ENCODE results near the gene ARHGEF7.

The ARHGEF7 gene

DNA sequence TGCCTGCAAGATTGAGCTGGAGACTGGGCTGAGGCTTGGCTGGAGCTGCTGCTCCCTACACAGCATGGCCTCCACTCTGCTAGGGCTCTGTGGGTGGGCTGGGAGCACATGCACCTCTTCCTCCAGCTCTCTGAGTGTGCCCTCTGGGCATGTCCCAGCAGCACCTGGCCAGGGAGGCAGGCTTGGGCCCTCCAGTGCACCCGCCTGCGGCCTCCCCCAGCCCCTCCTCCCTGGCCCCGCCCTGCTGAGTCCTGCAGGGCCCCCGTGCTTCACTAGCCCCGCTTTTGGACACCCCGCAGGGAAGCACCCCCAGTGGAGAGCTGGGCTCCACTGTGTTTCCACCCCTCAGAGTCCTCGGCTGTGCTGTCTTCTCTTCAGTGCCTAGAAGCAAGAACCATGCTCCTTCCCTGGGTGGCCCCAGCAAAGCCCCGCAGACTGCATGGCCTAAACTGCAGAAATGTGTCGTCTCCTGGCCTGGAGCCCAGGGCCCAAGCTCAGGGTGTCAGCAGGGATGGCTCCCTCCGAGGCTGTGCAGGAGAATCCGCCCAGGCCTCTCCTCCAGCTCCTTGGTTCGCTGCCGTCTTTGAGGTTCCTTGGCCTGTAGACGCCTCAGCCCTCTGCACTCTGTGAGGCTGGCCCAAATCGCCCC is 200.4 kb downstream of the ARHGEF7 start:
- no peaks in the 10 kb centered on the region for H3K27me3 ChIP-seq (ENCODE audit: low read depth, low read length)
- no peak overlapping the region for H3K27ac ChIP-seq (ENCODE audit: low read length)
- H3K4me3 ChIP-seq (ENCODE audit: low read length): no peak overlapping the region
- no peak overlapping the region for H2AFZ ChIP-seq (ENCODE audit: low read depth, low read length)
- H3K4me2 ChIP-seq (ENCODE audit: low read length): no peak overlapping the region
- no peaks in the 10 kb centered on the region for H4K20me1 ChIP-seq (ENCODE audit: insufficient read depth, low read length)
- no peaks in the 10 kb centered on the region for H3K79me2 ChIP-seq (ENCODE audit: low read length)
- H3K9ac ChIP-seq (ENCODE audit: low read length): no peak overlapping the region
- H3K9me3 ChIP-seq (ENCODE audit: insufficient read depth, low read length): no peaks in the 10 kb centered on the region
- no peaks in the 10 kb centered on the region for H3K4me1 ChIP-seq (ENCODE audit: low read length)
- H3K36me3 ChIP-seq (replicated peaks; ENCODE audit: low read depth, low read length): peaks cover 9% of the 10 kb centered on the region
- TF ChIP-seq EZH2phosphoT487 (IDR thresholded peaks at IDR 0.05; ENCODE audit: low read depth): no peak
- TF ChIP-seq, protein P1, sequence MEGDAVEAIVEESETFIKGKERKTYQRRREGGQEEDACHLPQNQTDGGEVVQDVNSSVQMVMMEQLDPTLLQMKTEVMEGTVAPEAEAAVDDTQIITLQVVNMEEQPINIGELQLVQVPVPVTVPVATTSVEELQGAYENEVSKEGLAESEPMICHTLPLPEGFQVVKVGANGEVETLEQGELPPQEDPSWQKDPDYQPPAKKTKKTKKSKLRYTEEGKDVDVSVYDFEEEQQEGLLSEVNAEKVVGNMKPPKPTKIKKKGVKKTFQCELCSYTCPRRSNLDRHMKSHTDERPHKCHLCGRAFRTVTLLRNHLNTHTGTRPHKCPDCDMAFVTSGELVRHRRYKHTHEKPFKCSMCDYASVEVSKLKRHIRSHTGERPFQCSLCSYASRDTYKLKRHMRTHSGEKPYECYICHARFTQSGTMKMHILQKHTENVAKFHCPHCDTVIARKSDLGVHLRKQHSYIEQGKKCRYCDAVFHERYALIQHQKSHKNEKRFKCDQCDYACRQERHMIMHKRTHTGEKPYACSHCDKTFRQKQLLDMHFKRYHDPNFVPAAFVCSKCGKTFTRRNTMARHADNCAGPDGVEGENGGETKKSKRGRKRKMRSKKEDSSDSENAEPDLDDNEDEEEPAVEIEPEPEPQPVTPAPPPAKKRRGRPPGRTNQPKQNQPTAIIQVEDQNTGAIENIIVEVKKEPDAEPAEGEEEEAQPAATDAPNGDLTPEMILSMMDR (IDR thresholded peaks at IDR 0.05; ENCODE audit: low read depth, low read length): no peak

DNA sequence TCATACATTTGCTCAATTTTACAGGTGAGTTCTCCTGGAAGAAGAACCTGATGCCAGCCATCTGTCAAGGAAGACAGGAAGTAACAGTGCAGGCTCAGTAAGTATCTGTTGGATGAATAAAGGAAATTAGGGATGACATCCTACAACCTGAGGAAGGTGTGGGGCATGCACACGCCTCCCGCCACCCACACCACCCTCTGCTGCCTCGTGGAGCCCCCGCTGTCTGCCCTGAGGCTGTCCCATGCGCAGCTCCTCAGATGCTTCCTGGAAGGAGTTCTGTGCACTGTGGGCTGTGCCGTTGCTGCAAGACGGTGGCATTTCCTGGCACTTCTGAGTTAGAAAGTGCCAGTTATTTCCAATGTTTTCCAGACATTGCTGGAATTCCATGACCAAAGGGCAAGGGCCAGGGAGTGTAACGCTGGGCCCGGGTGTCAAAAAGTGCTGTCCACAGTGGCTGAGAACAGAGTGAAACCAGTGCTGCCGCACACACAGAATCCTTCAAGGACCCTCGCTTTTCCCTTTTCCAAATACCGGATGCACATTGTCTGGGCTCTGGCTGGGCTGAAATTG is 201.1 kb downstream of the ARHGEF7 start:
- no peaks in the 10 kb centered on the region for H3K9me3 ChIP-seq (ENCODE audit: insufficient read depth, low read length)
- H3K27me3 ChIP-seq (ENCODE audit: low read depth, low read length): no peaks in the 10 kb centered on the region
- TF ChIP-seq EZH2phosphoT487 (IDR thresholded peaks at IDR 0.05; ENCODE audit: low read depth): no peak
- TF ChIP-seq, protein P1 (IDR thresholded peaks at IDR 0.05; ENCODE audit: low read depth, low read length): no peak
- no peaks in the 10 kb centered on the region for H3K79me2 ChIP-seq (ENCODE audit: low read length)
- H3K4me1 ChIP-seq (ENCODE audit: low read length): no peaks in the 10 kb centered on the region
- no peak overlapping the region for H3K4me2 ChIP-seq (ENCODE audit: low read length)
- no peak overlapping the region for H3K9ac ChIP-seq (ENCODE audit: low read length)
- H3K4me3 ChIP-seq (ENCODE audit: low read length): no peak overlapping the region
- H3K27ac ChIP-seq (ENCODE audit: low read length): no peak overlapping the region
- no peaks in the 10 kb centered on the region for H4K20me1 ChIP-seq (ENCODE audit: insufficient read depth, low read length)
- peaks cover 9% of the 10 kb centered on the region for H3K36me3 ChIP-seq (replicated peaks; ENCODE audit: low read depth, low read length)
- H2AFZ ChIP-seq (ENCODE audit: low read depth, low read length): no peak overlapping the region

DNA sequence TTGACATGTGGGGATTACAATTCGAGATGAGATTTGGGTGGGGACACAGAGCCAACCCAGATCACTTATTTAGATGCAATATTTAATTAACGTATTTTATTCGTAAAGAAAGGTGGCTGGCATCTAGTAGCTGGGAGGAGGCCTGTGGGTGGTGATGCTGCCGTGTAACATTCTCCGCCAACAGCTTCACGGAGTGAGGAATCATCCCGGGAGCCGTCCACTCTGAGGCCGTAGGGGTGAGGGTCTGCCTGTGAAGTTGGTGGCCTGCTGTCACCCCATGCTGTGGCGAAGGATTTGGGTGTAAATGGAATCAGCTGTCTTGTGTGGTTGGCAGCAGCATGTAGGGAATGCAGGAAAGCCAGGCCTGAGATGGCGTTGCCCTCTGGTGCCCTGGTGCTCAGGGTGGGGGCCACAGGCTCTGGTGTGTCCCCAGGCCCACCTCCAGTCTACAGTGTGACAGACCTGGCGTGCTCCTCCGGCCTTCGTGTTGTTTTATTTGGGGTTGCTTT is 202.0 kb downstream of the ARHGEF7 start:
- no peak overlapping the region for H3K9ac ChIP-seq (ENCODE audit: low read length)
- no peak overlapping the region for H2AFZ ChIP-seq (ENCODE audit: low read depth, low read length)
- TF ChIP-seq, protein P1 (IDR thresholded peaks at IDR 0.05; ENCODE audit: low read depth, low read length): no peak
- no peak for TF ChIP-seq EZH2phosphoT487 (IDR thresholded peaks at IDR 0.05; ENCODE audit: low read depth)
- no peaks in the 10 kb centered on the region for H4K20me1 ChIP-seq (ENCODE audit: insufficient read depth, low read length)
- no peaks in the 10 kb centered on the region for H3K79me2 ChIP-seq (ENCODE audit: low read length)
- no peaks in the 10 kb centered on the region for H3K9me3 ChIP-seq (ENCODE audit: insufficient read depth, low read length)
- H3K27ac ChIP-seq (ENCODE audit: low read length): no peak overlapping the region
- H3K36me3 ChIP-seq (replicated peaks; ENCODE audit: low read depth, low read length): peaks cover 9% of the 10 kb centered on the region
- no peaks in the 10 kb centered on the region for H3K27me3 ChIP-seq (ENCODE audit: low read depth, low read length)
- no peaks in the 10 kb centered on the region for H3K4me1 ChIP-seq (ENCODE audit: low read length)
- no peak overlapping the region for H3K4me2 ChIP-seq (ENCODE audit: low read length)
- no peak overlapping the region for H3K4me3 ChIP-seq (ENCODE audit: low read length)

DNA sequence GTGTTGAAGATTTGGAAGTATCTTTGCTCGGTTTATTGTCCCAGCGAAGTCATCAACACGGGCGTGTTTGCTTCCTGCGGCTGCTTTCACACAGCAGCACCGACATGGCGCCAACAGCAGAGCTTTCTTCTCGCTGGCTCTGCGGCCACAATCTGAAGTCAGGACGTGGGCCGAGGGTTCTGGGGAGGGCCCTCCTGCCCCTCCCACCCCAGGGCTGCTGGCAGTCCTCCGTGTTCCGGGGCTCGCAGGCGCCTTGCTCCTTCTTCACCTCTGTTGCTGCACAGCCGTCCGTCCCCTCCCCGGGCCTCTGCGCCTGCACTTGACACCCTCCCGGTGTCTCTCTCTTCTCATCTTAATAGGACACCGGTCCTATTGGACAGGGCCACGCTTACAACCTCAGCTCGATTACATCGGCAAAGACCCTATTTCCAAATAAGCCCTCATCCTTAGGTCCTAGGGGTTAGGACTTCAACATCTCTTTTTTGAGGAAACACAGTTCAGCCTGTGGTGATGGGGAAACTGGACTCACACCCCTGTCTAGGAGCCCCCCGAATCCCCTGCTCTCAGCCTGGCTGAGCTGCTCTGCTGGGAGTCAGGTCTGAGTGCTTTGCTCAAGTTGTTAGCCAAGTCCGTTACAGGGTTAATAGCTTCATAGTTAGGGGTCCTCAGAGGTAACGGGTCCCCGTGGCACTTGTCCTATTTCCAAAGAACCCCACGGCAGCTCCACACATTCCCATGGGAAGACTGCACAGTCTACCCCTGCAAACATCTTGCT is 202.6 kb downstream of the ARHGEF7 start:
- H3K27me3 ChIP-seq (ENCODE audit: low read depth, low read length): no peaks in the 10 kb centered on the region
- no peak overlapping the region for H3K4me3 ChIP-seq (ENCODE audit: low read length)
- no peaks in the 10 kb centered on the region for H3K9me3 ChIP-seq (ENCODE audit: insufficient read depth, low read length)
- no peak overlapping the region for H3K27ac ChIP-seq (ENCODE audit: low read length)
- peaks cover 2% of the 10 kb centered on the region for H3K36me3 ChIP-seq (replicated peaks; ENCODE audit: low read depth, low read length)
- no peaks in the 10 kb centered on the region for H3K4me1 ChIP-seq (ENCODE audit: low read length)
- no peak overlapping the region for H3K4me2 ChIP-seq (ENCODE audit: low read length)
- no peak overlapping the region for H2AFZ ChIP-seq (ENCODE audit: low read depth, low read length)
- no peak overlapping the region for H3K9ac ChIP-seq (ENCODE audit: low read length)
- H3K79me2 ChIP-seq (ENCODE audit: low read length): no peaks in the 10 kb centered on the region
- TF ChIP-seq, protein P1 (IDR thresholded peaks at IDR 0.05; ENCODE audit: low read depth, low read length): no peak
- no peak for TF ChIP-seq EZH2phosphoT487 (IDR thresholded peaks at IDR 0.05; ENCODE audit: low read depth)
- H4K20me1 ChIP-seq (ENCODE audit: insufficient read depth, low read length): no peaks in the 10 kb centered on the region

All from OCI-LY3 (cell line).